A673 (cell line): Measurements from ENCODE around the gene HOXA3. TPM values are rescaled to one million over a fixed set of nuclear protein-coding genes. Genes with fewer than 3 reads are reported as not detected.
A peak's percentile ranks its signal among the peaks of the same experiment; 100 is the strongest.

Experiments
- BruUV-seq: library from RNA; stranded (reverse); fragments of 400-500 nt; replicated peaks from 2 replicates; lab custom pipeline; 2021; lab: Mats Ljungman, UMichigan
- CTCF ChIA-PET: fragments of 300-600 bp; sonication (Branson Sonifier 250); formaldehyde crosslinking; loops from one replicate; lab custom pipeline; 2022; ENCODE audit warnings: antibody characterized with exemption; lab: Charles Lee
- POLR2A ChIA-PET: fragments of 300-600 bp; sonication (Branson Sonifier 250); formaldehyde crosslinking; loops from one replicate; lab custom pipeline; 2022; ENCODE audit warnings: antibody characterized with exemption; ENCODE audit not compliant: low non-redundant PET; lab: Charles Lee
- DNase-seq: peaks from one replicate; pipeline ENCODE4 v3.0.0-alpha.2; 2015; ENCODE audit warnings: low spot score
- H3K27ac ChIP-seq: fragments of 200-600 bp; sonication (generic); 2 replicates; pipeline ENCODE4 v1.5.1; 2016; ENCODE audit warnings: mixed run types, low read depth, mild to moderate bottlenecking, mixed read lengths, antibody characterized with exemption, low read length; ENCODE audit not compliant: poor library complexity, severe bottlenecking
- H3K27me3 ChIP-seq: fragments of 200-600 bp; sonication (generic); replicated peaks from 2 replicates; pipeline ENCODE4 v1.6.1; 2017; ENCODE audit warnings: mixed run types, low read depth, mild to moderate bottlenecking, mixed read lengths, antibody characterized with exemption, low read length; ENCODE audit not compliant: insufficient read depth, poor library complexity
- H3K36me3 ChIP-seq: fragments of 200-600 bp; sonication (generic); 2 replicates; pipeline ENCODE4 v1.6.1; 2016; ENCODE audit warnings: mixed run types, mild to moderate bottlenecking, mixed read lengths, antibody characterized with exemption, low read length; ENCODE audit not compliant: insufficient read depth, poor library complexity, severe bottlenecking
- H3K4me1 ChIP-seq: fragments of 200-600 bp; sonication (generic); 2 replicates; pipeline ENCODE4 v1.6.1; 2017; ENCODE audit warnings: mixed run types, mild to moderate bottlenecking, mixed read lengths, antibody characterized with exemption, low read length; ENCODE audit not compliant: insufficient read depth, poor library complexity, severe bottlenecking
- H3K4me3 ChIP-seq: fragments of 200-600 bp; sonication (generic); 2 replicates; pipeline ENCODE4 v1.5.1; 2016; ENCODE audit warnings: low read depth, mixed run types, mild to moderate bottlenecking, mixed read lengths, low read length; ENCODE audit not compliant: poor library complexity, severe bottlenecking
- H3K9me3 ChIP-seq: fragments of 200-600 bp; sonication (generic); 2 replicates; pipeline ENCODE4 v1.6.1; 2016; ENCODE audit warnings: mixed run types, low read depth, mild to moderate bottlenecking, mixed read lengths, antibody characterized with exemption, low read length; ENCODE audit not compliant: poor library complexity, severe bottlenecking
- CTCF ChIP-seq: fragments of 300-800, 200-600 bp; sonication (generic); conservative IDR thresholded peaks from 2 replicates; pipeline ENCODE4 v1.5.1; 2017; ENCODE audit warnings: low read depth, mild to moderate bottlenecking, antibody characterized with exemption, low read length, moderate library complexity, mixed read lengths
- EZH2 ChIP-seq: fragments of 200-600 bp; sonication (generic); IDR thresholded peaks from 2 replicates; pipeline ENCODE4 v1.6.1; 2017; ENCODE audit warnings: borderline replicate concordance, low read depth, mild to moderate bottlenecking, mixed read lengths, antibody characterized with exemption, low read length; ENCODE audit not compliant: poor library complexity, severe bottlenecking
- intact Hi-C: fragments of 100-400 bp; cut with micrococcal nuclease; formaldehyde crosslinking; loops from one replicate; pipeline ENCODE4 v1.10.0; 2022; ENCODE audit not compliant: unreplicated experiment
- total RNA-seq: library from RNA; stranded (reverse); gene quantifications from 2 replicates; pipeline ENCODE4 v1.2.3, GENCODE V29; 2021

HOXA3 gene
- total RNA-seq, 1 experiment from 2014 or later = not detected

GRCh38 chr7:27192546-27193334, 40.4 kb upstream of the HOXA3 start:
- Histone ChIP-seq H3K27ac (no peak overlapping the region), H3K9me3 (no peaks in the 10 kb centered on the region), H3K27me3 (peaks cover 99% of the 10 kb centered on the region), H3K4me3 (no peak overlapping the region), H3K36me3 (no peaks in the 10 kb centered on the region), H3K4me1 (no peaks in the 10 kb centered on the region)
- CTCF ChIA-PET = interaction anchor here (0.6 kb wide), 1 partner anchor 787 kb away, joined by 3 read pairs; no protein-coding TSS in a partner anchor
- TF ChIP-seq CTCF (no peak), EZH2 (peak; percentile 76)
- intact Hi-C loops = no loop called here
- no TSS peak for BruUV-seq
- POLR2A ChIA-PET = no interaction called here
- no peak for DNase-seq

GRCh38 chr7:27191833-27192545, 39.6 kb upstream of the HOXA3 start:
- TF ChIP-seq CTCF = no peak
- TF ChIP-seq EZH2 = no peak
- DNase-seq = no peak
- Histone ChIP-seq H3K4me3 (no peak overlapping the region), H3K27me3 (peaks cover 99% of the 10 kb centered on the region), H3K36me3 (no peaks in the 10 kb centered on the region), H3K4me1 (no peaks in the 10 kb centered on the region), H3K9me3 (no peaks in the 10 kb centered on the region), H3K27ac (no peak overlapping the region)
- no TSS peak for BruUV-seq
- intact Hi-C loops = no loop called here
- POLR2A ChIA-PET = no interaction called here
- CTCF ChIA-PET = interaction anchor here (0.6 kb wide), 1 partner anchor 788 kb away, joined by 3 read pairs; no protein-coding TSS in a partner anchor

GRCh38 chr7:27191161-27191731, 38.9 kb upstream of the HOXA3 start:
- no TSS peak for BruUV-seq
- Histone ChIP-seq H3K27ac (no peak overlapping the region), H3K4me1 (no peaks in the 10 kb centered on the region), H3K27me3 (peaks cover 99% of the 10 kb centered on the region), H3K36me3 (no peaks in the 10 kb centered on the region), H3K4me3 (no peak overlapping the region), H3K9me3 (no peaks in the 10 kb centered on the region)
- TF ChIP-seq CTCF = no peak
- TF ChIP-seq EZH2 = no peak
- ChIA-PET CTCF (no interaction called here), POLR2A (no interaction called here)
- intact Hi-C loops = no loop called here
- no peak for DNase-seq
